ENCODE results near the gene FBXW9.
"Not testable (repeated sequence)": the region's sequence is repeated elsewhere in the genome, so short reads cannot be mapped to it uniquely, and the experiment has no call there.

FBXW9 gene

DNA sequence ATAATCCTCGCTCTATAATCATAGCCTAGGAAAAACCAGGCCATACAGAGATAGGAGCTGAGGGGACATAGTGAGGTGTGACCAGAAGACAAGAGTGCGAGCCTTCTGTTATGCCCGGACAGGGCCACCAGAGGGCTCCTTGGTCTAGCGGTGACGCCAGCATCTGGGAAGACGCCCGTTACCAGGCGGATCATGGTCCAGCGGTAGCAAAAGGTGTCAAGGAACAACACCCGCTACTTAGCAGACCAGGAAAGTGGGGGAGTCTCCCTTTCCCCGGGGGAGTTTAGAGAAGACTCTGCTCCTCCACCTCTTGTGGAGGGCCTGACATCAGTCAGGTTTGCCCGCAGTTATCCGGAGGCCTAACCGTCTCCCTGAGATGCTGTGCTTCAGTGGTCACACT, 15.6 kb upstream of the FBXW9 start:
- not testable (repeated sequence) for H3K4me1 ChIP-seq (ENCODE audit: control insufficient read depth, insufficient read depth, low read length, unreplicated experiment); H3K36me3 ChIP-seq (ENCODE audit: insufficient read depth, low read length); H3K27me3 ChIP-seq (ENCODE audit: insufficient read depth, low read length); H2AFZ ChIP-seq (ENCODE audit: low read length, unreplicated experiment); H3K27ac ChIP-seq (ENCODE audit: low read depth, low read length); H3K4me3 ChIP-seq (ENCODE audit: low read depth, low read length)
- H3K79me2 ChIP-seq (ENCODE audit: control insufficient read depth, insufficient read depth, low read length, unreplicated experiment): peaks cover 21% of the 10 kb centered on the region

- Histone ChIP-seq H3K4me1 (ENCODE audit: control insufficient read depth, insufficient read depth, low read length, unreplicated experiment) (no peaks in the 10 kb centered on the region), H3K79me2 (ENCODE audit: control insufficient read depth, insufficient read depth, low read length, unreplicated experiment) (peaks cover 15% of the 10 kb centered on the region), H3K4me3 (ENCODE audit: low read depth, low read length) (no peak overlapping the region), H2AFZ (ENCODE audit: low read length, unreplicated experiment) (no peak overlapping the region), H3K27ac (ENCODE audit: low read depth, low read length) (no peak overlapping the region), H3K27me3 (ENCODE audit: insufficient read depth, low read length) (no peaks in the 10 kb centered on the region), H3K36me3 (ENCODE audit: insufficient read depth, low read length) (0 out of 2 replicates have a peak, but pooled peaks cover 4% of the 10 kb centered on the region)
These were observed 14.8 kb upstream of the FBXW9 start for GRCh38 chr19:12711187-12711586.

DNA sequence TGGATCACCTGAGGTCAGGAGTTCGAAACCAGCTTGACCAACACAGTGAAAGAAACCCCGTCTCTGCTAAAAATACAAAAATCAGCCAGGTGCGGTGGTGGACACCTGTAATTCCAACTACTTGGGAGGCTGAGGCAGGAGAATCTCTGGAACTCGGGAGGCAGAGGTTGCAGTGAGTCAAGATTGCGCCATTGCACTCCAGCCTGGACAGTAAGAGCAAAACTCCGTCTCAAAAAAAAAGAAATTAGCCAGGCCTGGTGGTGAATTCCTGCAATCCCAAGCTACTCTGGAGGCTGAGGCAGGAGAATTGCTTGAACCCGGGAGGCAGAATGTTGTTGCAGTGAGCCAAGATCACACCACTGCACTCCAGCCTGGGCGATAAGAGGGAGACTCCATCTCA, 12.2 kb upstream of the FBXW9 start:
- no peaks in the 10 kb centered on the region for H3K4me1 ChIP-seq (ENCODE audit: control insufficient read depth, insufficient read depth, low read length, unreplicated experiment)
- H3K4me3 ChIP-seq (ENCODE audit: low read depth, low read length): no peak overlapping the region
- H3K27ac ChIP-seq (ENCODE audit: low read depth, low read length): no peak overlapping the region
- 0 out of 2 replicates have a peak, but pooled peaks cover 4% of the 10 kb centered on the region for H3K36me3 ChIP-seq (ENCODE audit: insufficient read depth, low read length)
- H3K79me2 ChIP-seq (ENCODE audit: control insufficient read depth, insufficient read depth, low read length, unreplicated experiment): no peaks in the 10 kb centered on the region
- H2AFZ ChIP-seq (ENCODE audit: low read length, unreplicated experiment): no peak overlapping the region
- H3K27me3 ChIP-seq (ENCODE audit: insufficient read depth, low read length): no peaks in the 10 kb centered on the region

GRCh38 chr19:12706332-12706718, 9.9 kb upstream of the FBXW9 start:
- Histone ChIP-seq H3K4me1 (ENCODE audit: control insufficient read depth, insufficient read depth, low read length, unreplicated experiment) (no peaks in the 10 kb centered on the region), H2AFZ (ENCODE audit: low read length, unreplicated experiment) (no peak overlapping the region), H3K36me3 (ENCODE audit: insufficient read depth, low read length) (0 out of 2 replicates have a peak, but pooled peaks cover 8% of the 10 kb centered on the region), H3K27me3 (ENCODE audit: insufficient read depth, low read length) (no peaks in the 10 kb centered on the region), H3K79me2 (ENCODE audit: control insufficient read depth, insufficient read depth, low read length, unreplicated experiment) (no peaks in the 10 kb centered on the region), H3K27ac (ENCODE audit: low read depth, low read length) (no peak overlapping the region), H3K4me3 (ENCODE audit: low read depth, low read length) (no peak overlapping the region)

GRCh38 chr19:12705654-12706331, 9.4 kb upstream of the FBXW9 start:
- Histone ChIP-seq H3K4me3 (ENCODE audit: low read depth, low read length) (no peak overlapping the region), H3K27ac (ENCODE audit: low read depth, low read length) (no peak overlapping the region), H3K27me3 (ENCODE audit: insufficient read depth, low read length) (no peaks in the 10 kb centered on the region), H3K4me1 (ENCODE audit: control insufficient read depth, insufficient read depth, low read length, unreplicated experiment) (no peaks in the 10 kb centered on the region), H3K36me3 (ENCODE audit: insufficient read depth, low read length) (0 out of 2 replicates have a peak, but pooled peaks cover 8% of the 10 kb centered on the region), H2AFZ (ENCODE audit: low read length, unreplicated experiment) (no peak overlapping the region), H3K79me2 (ENCODE audit: control insufficient read depth, insufficient read depth, low read length, unreplicated experiment) (no peaks in the 10 kb centered on the region)

DNA sequence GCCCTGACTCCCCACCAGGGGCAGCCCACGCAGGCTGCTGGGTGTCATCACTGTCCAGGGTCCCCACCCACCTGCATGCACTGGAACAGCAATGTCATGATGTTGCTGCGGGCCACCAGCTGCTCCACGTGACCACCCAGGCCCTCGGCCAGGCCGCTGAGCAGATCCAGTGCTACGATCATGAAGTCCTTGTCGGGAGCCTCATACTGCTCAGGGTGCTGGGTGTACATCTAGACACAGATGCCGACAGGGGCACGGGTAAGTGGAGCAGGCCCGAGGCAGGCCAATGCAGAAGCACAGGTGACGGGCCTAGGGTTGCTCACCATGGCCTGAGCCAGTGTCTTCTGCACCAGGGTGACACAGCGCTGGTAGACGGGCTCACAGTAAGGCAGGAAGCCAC, 8.7 kb upstream of the FBXW9 start:
- H3K79me2 ChIP-seq (ENCODE audit: control insufficient read depth, insufficient read depth, low read length, unreplicated experiment): no peaks in the 10 kb centered on the region
- no peak overlapping the region for H2AFZ ChIP-seq (ENCODE audit: low read length, unreplicated experiment)
- no peaks in the 10 kb centered on the region for H3K27me3 ChIP-seq (ENCODE audit: insufficient read depth, low read length)
- H3K4me3 ChIP-seq (ENCODE audit: low read depth, low read length): no peak overlapping the region
- 0 out of 2 replicates have a peak, but pooled peaks cover 8% of the 10 kb centered on the region for H3K36me3 ChIP-seq (ENCODE audit: insufficient read depth, low read length)
- H3K4me1 ChIP-seq (ENCODE audit: control insufficient read depth, insufficient read depth, low read length, unreplicated experiment): no peaks in the 10 kb centered on the region
- no peak overlapping the region for H3K27ac ChIP-seq (ENCODE audit: low read depth, low read length)

DNA sequence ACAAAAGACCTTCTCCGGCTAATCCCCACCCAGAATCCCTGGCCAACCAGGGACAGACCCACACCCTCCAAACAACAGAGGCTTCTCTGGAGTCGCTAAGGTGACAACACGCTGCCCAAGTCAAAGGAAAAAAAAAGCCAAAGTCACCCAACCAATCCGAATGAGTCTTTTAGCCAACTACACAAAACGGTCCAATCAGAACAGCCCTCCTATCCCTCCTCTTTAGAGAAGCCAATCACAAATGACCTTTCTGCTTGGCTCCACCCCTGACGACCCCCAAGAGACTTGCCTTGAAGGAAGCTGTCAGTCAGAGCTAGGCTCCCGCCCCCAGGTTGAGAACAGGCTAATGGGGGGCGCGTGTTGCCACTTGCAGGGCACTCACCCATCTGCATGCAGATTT, 6.6 kb upstream of the FBXW9 start:
- H3K79me2 ChIP-seq (ENCODE audit: control insufficient read depth, insufficient read depth, low read length, unreplicated experiment): no peaks in the 10 kb centered on the region
- no peaks in the 10 kb centered on the region for H3K4me1 ChIP-seq (ENCODE audit: control insufficient read depth, insufficient read depth, low read length, unreplicated experiment)
- no peak overlapping the region for H3K27ac ChIP-seq (ENCODE audit: low read depth, low read length)
- no peak overlapping the region for H3K4me3 ChIP-seq (ENCODE audit: low read depth, low read length)
- H3K27me3 ChIP-seq (ENCODE audit: insufficient read depth, low read length): no peaks in the 10 kb centered on the region
- H2AFZ ChIP-seq (ENCODE audit: low read length, unreplicated experiment): no peak overlapping the region
- H3K36me3 ChIP-seq (ENCODE audit: insufficient read depth, low read length): 0 out of 2 replicates have a peak, but pooled peaks cover 8% of the 10 kb centered on the region

- H3K27me3 ChIP-seq (ENCODE audit: insufficient read depth, low read length): no peaks in the 10 kb centered on the region
- no peaks in the 10 kb centered on the region for H3K4me1 ChIP-seq (ENCODE audit: control insufficient read depth, insufficient read depth, low read length, unreplicated experiment)
- no peak overlapping the region for H3K4me3 ChIP-seq (ENCODE audit: low read depth, low read length)
- H3K27ac ChIP-seq (ENCODE audit: low read depth, low read length): no peak overlapping the region
- no peak overlapping the region for H2AFZ ChIP-seq (ENCODE audit: low read length, unreplicated experiment)
- no peaks in the 10 kb centered on the region for H3K79me2 ChIP-seq (ENCODE audit: control insufficient read depth, insufficient read depth, low read length, unreplicated experiment)
- 0 out of 2 replicates have a peak, but pooled peaks cover 8% of the 10 kb centered on the region for H3K36me3 ChIP-seq (ENCODE audit: insufficient read depth, low read length)
These were observed 5.3 kb upstream of the FBXW9 start for GRCh38 chr19:12701596-12702282.

DNA sequence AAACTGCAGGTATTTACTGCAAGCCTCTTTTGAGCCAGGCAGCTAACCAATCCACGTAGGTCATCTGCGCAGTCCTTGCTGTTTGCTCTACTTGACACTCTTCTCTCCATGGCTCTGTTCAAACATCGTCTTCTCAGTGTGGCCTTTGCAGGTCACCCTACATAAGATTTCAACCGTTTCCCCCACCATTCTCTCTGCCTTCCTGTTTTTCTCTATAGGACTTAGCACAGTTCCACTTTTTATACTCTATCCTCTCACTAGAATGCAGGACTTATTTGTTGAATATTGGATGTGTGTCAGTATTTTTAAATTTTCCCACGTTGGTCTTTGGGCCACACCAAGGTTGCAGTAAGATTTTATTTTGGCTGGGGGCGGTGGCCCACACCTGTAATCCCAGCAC, 1.7 kb upstream of the FBXW9 start:
- H3K27ac ChIP-seq (ENCODE audit: low read depth, low read length): no peak overlapping the region
- H3K4me1 ChIP-seq (ENCODE audit: control insufficient read depth, insufficient read depth, low read length, unreplicated experiment): peaks cover 8% of the 10 kb centered on the region
- no peaks in the 10 kb centered on the region for H3K79me2 ChIP-seq (ENCODE audit: control insufficient read depth, insufficient read depth, low read length, unreplicated experiment)
- no peak overlapping the region for H3K4me3 ChIP-seq (ENCODE audit: low read depth, low read length)
- H3K27me3 ChIP-seq (ENCODE audit: insufficient read depth, low read length): no peaks in the 10 kb centered on the region
- no peak overlapping the region for H2AFZ ChIP-seq (ENCODE audit: low read length, unreplicated experiment)
- 0 out of 2 replicates have a peak, but pooled peaks cover 5% of the 10 kb centered on the region for H3K36me3 ChIP-seq (ENCODE audit: insufficient read depth, low read length)

GRCh38 chr19:12697425-12697824, 994 bp upstream of the FBXW9 start:
- not testable (repeated sequence) for H3K4me1 ChIP-seq (ENCODE audit: control insufficient read depth, insufficient read depth, low read length, unreplicated experiment); H3K27ac ChIP-seq (ENCODE audit: low read depth, low read length); H3K36me3 ChIP-seq (ENCODE audit: insufficient read depth, low read length); H3K4me3 ChIP-seq (ENCODE audit: low read depth, low read length); H2AFZ ChIP-seq (ENCODE audit: low read length, unreplicated experiment); H3K27me3 ChIP-seq (ENCODE audit: insufficient read depth, low read length); H3K79me2 ChIP-seq (ENCODE audit: control insufficient read depth, insufficient read depth, low read length, unreplicated experiment)

DNA sequence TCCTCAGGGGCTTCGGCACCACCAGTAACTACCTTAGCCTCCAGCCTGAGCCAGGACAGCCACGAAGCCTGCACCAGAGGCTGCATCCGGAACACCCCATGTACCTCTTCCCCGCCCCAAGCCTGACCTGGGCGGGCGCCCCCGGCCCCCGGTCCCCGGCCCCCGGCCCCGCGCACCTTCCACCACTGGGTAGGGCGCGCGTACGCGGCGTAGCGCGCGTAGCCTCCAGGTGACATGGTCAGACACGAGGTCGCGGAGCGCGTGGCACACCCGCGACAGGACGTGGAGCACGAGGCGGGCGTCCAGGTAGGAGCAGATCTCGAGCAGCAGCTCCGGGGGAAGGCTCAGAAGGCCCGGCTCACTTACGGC, 450 bp downstream of the FBXW9 start:
- no peak overlapping the region for H3K27ac ChIP-seq (ENCODE audit: low read depth, low read length)
- peaks cover 8% of the 10 kb centered on the region for H3K4me1 ChIP-seq (ENCODE audit: control insufficient read depth, insufficient read depth, low read length, unreplicated experiment)
- no peaks in the 10 kb centered on the region for H3K79me2 ChIP-seq (ENCODE audit: control insufficient read depth, insufficient read depth, low read length, unreplicated experiment)
- no peaks in the 10 kb centered on the region for H3K36me3 ChIP-seq (ENCODE audit: insufficient read depth, low read length)
- peak overlapping the region; percentile 32 for H2AFZ ChIP-seq (ENCODE audit: low read length, unreplicated experiment)
- no peaks in the 10 kb centered on the region for H3K27me3 ChIP-seq (ENCODE audit: insufficient read depth, low read length)
- H3K4me3 ChIP-seq (ENCODE audit: low read depth, low read length): peak overlapping the region; percentile 92

Measured in ACC112 (cell line).